ENCODE data around the gene ATOH8. TPM values are rescaled to one million over a fixed set of nuclear protein-coding genes. Genes with fewer than 3 reads are reported as not detected.

The ATOH8 gene
- polyA plus RNA-seq, 6 donors from 2014 or later = not detected

DNA sequence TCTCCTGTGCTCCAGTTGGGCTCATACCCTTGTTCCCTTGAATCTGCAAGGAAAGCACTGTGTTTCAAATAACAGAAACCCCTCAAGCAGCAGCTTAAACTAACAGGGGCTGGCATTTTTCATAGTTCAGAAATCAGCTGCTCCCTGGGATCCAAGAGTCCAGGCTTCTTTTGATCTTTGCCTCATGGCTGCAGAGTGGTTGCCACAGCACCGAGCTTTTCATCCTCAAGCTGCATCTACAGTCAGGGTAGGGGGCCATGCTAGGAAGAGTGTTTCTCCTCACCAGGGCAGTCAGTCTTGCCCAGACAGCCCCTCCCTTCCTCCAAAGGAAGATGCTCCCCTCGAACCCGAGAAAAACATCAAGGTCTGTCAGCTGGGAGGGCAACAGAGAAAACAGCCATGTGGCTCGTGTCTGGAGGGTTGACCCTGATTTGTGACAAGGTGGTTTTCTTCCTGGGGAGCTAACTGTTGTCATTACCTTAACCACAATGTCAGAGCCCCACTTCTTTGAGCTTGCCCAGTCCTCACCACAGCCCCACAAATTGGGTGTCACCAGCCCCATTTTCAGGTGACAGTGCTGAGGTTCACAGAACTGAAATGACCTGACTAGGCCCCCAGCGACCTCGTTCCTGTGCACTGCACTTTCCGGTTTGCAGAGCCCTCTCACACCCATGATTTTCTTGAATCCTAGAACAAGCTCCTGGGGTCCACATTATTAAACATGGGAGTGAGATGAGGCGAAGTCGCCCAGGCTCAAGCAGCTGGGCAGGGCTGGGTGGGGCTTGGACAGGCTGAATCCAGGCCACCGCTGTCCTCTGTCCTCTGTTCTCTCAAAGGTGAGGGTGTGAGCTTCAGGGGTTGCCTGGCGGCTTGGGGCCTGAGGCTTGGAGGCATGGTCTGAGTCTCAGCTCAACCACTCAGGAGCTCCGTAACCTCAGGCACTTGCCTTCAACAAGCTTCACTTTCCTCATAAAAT, 21.9 kb downstream of the ATOH8 start:
- no peaks in the 10 kb centered on the region for H3K36me3 Mint-ChIP-seq
- ATAC-seq (ENCODE audit: low read depth in 2 of 2) (no peak), DNase-seq (no peak)
- no peaks in the 10 kb centered on the region for H3K4me1 Mint-ChIP-seq
- no peak overlapping the region for H3K4me3 Mint-ChIP-seq
- H3K27me3 Mint-ChIP-seq = peaks cover 29 to 51% (median 45%) of the 10 kb centered on the region in 3 donors
- peaks cover 0 to 2% (median 0%) of the 10 kb centered on the region in 7 donors for H3K9me3 Mint-ChIP-seq
- H3K27ac Mint-ChIP-seq = no peak overlapping the region

DNA sequence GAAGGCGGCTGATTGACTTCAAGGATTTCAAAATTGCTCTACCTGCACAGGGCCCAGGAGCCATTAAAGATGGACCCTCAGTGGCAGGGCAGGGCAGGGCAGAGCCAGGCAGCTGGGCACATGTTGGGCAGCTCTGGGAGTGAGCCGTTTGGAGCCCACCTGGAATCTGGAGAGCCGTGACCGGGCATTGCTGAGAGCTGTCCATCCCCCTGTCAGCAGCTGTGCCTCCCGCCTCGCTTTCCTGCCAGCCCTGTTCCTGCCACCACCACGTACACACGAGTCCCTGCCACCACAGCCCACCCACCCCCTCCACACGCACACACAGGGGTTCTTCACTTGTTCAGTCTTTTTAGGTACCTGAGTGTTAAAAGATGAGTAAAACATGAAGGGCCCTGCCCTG, 22.9 kb downstream of the ATOH8 start:
- no peak for ATAC-seq (ENCODE audit: low read depth in 2 of 2)
- no peaks in the 10 kb centered on the region for H3K36me3 Mint-ChIP-seq
- H3K27ac Mint-ChIP-seq = no peak overlapping the region
- H3K9me3 Mint-ChIP-seq = peaks cover 0 to 2% (median 0%) of the 10 kb centered on the region in 7 donors
- no peaks in the 10 kb centered on the region for H3K4me1 Mint-ChIP-seq
- peaks cover 20 to 41% (median 35%) of the 10 kb centered on the region in 3 donors for H3K27me3 Mint-ChIP-seq
- DNase-seq = no peak
- no peak overlapping the region for H3K4me3 Mint-ChIP-seq

DNA sequence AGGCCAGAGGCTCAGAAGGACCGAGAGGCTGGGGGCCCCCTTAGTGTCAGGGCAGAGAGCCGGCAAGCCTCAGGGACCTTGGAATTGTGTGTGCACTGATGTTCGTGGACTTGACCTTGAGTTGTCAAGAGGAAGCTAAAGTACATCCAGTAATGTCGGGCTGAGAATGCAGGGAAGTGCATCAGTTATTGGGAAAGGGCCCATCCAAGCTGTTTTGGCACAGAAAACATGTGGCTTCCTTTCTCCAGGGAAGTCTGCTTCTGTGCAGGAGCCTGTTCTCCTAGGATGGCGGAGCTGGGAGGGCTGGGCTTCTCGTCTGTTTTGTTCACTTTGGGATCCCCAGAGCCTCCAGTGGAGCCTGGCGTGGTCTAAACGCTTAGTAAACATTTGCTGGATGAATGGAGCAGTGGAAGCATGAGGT, 23.7 kb downstream of the ATOH8 start:
- Mint-ChIP-seq H3K9me3 (peaks cover 0 to 2% (median 0%) of the 10 kb centered on the region in 7 donors), H3K4me1 (no peaks in the 10 kb centered on the region), H3K27me3 (peaks cover 18 to 37% (median 31%) of the 10 kb centered on the region in 3 donors), H3K4me3 (peak overlapping the region in 1 of 8 donors; percentile 45), H3K36me3 (no peaks in the 10 kb centered on the region), H3K27ac (no peak overlapping the region)
- no peak for DNase-seq
- no peak for ATAC-seq (ENCODE audit: low read depth in 2 of 2)

DNA sequence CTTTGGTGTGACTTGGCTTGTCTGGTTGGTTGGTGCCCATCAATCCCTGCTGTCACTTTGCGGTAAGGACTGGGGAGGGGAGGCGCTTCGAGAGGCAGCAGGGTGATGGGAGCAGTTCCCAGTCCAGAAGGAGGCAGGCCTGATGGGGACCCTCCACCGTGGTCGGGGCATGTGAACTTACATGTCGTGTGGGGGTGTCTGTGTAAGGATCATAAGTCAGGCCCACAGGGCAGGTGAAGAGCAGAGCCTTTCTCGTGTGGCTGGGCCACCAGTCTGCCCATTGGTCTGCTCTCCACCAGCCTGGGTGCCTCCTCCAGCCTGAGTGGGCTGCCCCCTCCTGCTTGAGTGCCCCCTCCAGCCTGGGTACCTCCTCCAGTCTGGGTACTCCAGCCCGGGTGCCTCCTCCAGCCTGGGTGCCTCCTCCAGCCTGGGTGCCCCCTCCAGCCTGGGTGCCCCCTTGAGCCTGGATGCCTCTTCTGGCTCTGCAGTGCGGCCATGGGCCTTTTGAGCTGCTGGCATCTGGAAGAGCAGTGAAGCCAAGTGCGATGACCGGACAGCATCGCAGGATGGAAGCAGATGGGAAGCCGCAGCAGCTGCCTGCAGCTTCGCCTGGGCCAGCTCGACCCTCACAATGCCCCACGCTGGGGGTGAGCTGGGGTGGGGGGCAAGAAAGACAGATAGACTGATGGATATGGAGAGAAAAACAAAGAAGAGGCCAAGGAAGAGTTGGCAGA, 25.0 kb downstream of the ATOH8 start:
- ATAC-seq (ENCODE audit: low read depth in 2 of 2) (no peak), DNase-seq (no peak)
- Mint-ChIP-seq H3K27me3 (peaks cover 12 to 23% (median 17%) of the 10 kb centered on the region in 3 donors), H3K27ac (peak overlapping the region in 1 of 6 donors; percentile 43), H3K4me1 (no peaks in the 10 kb centered on the region), H3K9me3 (peaks cover 0 to 2% (median 0%) of the 10 kb centered on the region in 7 donors), H3K36me3 (no peaks in the 10 kb centered on the region), H3K4me3 (no peak overlapping the region)

DNA sequence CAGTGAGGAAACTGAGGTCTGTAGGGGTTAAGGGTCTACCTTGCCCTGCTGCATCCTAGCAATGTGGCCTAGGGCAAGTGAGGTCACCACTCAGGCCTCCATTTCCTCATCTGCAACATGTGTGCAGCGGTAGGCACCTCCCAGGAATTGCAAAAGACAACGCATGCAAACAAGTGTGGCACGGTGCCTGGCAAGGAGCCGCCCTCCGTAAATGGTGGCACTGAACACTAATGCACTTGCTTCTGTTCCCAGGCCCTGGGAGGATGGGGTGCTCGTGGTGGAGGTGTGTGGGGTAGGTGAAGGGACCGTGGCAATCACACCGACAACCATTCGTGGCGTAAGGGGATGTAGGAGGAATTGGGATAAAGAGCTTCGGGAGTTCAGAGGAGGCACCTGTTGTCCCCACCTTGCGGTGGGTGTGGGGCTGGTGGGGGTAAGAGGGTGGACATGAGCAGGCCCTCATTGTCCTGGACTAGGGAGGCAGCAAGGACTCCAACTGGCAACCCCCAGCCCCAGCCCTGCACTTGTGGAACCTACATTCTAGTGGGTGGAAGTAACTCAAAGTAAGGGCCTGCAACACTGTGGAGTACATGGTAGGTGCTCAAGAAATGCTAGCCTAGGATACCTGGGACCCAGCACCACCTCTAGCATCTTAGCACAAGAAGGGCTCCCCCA, 26.0 kb downstream of the ATOH8 start:
- Mint-ChIP-seq H3K27ac (peak overlapping the region in 1 of 6 donors; percentile 91), H3K9me3 (peaks cover 0 to 2% (median 0%) of the 10 kb centered on the region in 7 donors), H3K27me3 (peaks cover 6 to 17% (median 7%) of the 10 kb centered on the region in 3 donors), H3K36me3 (no peaks in the 10 kb centered on the region), H3K4me1 (no peaks in the 10 kb centered on the region), H3K4me3 (no peak overlapping the region)
- DNase-seq (no peak), ATAC-seq (ENCODE audit: low read depth in 2 of 2) (no peak)

DNA sequence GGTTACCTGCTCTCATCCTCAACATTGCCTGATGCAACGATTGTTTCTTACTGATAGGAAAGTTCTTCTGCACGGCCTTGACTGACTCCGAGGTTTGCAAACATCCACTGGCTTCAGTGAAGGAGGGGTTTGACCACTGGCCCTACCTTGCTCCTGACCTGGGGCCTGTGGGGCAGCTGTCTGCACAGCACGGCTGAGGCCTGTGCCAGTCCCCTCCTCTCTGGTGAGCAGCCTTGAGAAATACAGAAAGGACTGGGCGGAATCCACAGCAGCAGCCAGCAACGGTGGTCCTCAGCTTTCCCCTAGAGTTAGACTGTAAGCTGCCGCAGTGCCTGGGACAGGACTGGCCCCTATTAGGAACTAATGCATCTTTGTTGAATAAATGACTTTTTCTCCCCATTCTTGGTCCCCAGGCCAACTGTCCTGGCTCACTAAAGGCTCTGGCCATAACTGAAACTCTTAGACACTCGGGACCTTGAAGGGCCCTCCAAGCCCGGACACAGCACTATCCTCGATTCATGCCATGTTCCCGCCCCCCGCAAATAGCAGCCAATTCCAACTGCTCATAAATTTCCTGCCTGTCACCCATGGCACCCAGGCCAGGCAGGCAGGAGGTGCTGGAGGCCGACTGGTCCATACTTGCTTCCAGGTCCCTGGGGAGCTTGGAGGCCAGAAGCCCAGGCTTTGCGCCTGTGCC, 26.7 kb downstream of the ATOH8 start:
- Mint-ChIP-seq H3K9me3 (peaks cover 0 to under 1% (median 0%) of the 10 kb centered on the region in 7 donors), H3K4me3 (no peak overlapping the region), H3K4me1 (peaks cover 2 to 6% (median 4%) of the 10 kb centered on the region in 3 donors), H3K36me3 (no peaks in the 10 kb centered on the region), H3K27me3 (peaks cover 5 to 20% (median 11%) of the 10 kb centered on the region in 3 donors), H3K27ac (no peak overlapping the region)
- DNase-seq (no peak), ATAC-seq (ENCODE audit: low read depth in 2 of 2) (no peak)

DNA sequence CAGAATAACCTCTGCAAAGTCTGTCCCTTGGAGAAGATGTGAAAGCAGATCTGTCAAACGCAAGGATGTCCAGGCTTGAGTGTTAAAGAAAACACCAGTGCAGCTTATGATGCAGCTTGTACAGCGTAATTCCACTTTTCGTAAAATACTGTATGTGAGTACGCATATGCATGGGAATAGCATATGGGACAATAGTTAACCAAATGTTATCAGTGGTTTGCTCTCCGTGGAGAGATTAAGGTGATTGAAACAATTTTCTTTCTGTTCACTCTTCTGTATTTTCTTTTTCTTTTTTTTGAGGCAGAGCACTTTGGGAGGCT, 27.2 kb downstream of the ATOH8 start:
- ATAC-seq (ENCODE audit: low read depth in 2 of 2) = no peak
- H3K4me3 Mint-ChIP-seq = no peak overlapping the region
- peaks cover 4 to 11% (median 7%) of the 10 kb centered on the region in 3 donors for H3K4me1 Mint-ChIP-seq
- no peaks in the 10 kb centered on the region for H3K9me3 Mint-ChIP-seq
- no peak overlapping the region for H3K27ac Mint-ChIP-seq
- DNase-seq = no peak
- H3K36me3 Mint-ChIP-seq = no peaks in the 10 kb centered on the region
- peaks cover 5 to 22% (median 16%) of the 10 kb centered on the region in 3 donors for H3K27me3 Mint-ChIP-seq

DNA sequence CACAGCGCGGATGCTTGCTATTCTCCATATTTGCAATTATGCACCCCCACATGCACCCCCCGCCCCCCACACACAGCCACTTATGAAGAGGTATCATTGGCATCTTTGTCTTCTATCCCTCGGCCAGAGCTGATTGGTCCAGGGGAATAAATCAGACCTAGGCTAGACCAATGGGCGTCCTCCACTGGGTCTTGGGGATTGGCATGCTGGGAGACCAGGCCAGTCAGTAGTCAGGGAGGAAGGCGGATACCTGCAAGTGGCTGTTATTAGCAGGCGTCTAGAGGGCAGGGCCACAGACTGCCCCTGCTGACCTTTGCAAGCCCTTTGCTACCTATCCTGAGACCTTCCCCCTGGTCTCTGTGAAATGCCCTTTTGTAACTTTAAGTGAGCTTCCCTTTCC, 30.0 kb downstream of the ATOH8 start:
- Mint-ChIP-seq H3K36me3 (no peaks in the 10 kb centered on the region), H3K27me3 (peaks cover 0 to 34% (median 14%) of the 10 kb centered on the region in 3 donors), H3K4me1 (peaks cover 4 to 13% (median 8%) of the 10 kb centered on the region in 3 donors), H3K27ac (no peak overlapping the region), H3K9me3 (no peaks in the 10 kb centered on the region), H3K4me3 (no peak overlapping the region)
- no peak for DNase-seq
- ATAC-seq (ENCODE audit: low read depth in 2 of 2) = no peak

DNA sequence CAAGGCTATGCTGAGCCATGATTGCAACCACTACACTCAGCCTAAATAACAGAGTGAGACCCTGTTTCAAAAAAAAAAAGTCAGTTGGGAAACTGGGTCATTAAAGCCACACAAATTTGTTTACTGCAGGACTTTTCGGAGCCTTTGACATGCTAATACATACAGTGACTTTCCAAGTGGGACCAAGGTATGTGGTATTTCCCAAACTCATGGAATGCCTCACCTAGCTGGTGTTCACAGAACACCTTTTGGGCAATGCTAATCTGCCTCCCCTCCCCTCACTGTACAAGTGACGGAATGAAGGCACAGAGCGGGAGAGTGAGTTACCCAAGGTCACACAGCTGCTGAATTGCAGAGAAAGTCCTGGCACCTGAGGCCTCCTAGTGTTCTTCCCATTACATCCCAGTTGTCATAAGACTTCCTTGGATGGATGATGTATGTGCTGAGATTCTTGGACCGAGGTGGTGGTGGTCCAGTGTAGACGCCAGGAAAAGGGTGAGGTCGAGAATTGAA, 30.7 kb downstream of the ATOH8 start:
- H3K27ac Mint-ChIP-seq = peak overlapping the region in 2 of 6 donors; percentile 44 to 53
- peaks cover 4 to 13% (median 8%) of the 10 kb centered on the region in 3 donors for H3K4me1 Mint-ChIP-seq
- no peak for ATAC-seq (ENCODE audit: low read depth in 2 of 2)
- peaks cover 5 to 40% (median 14%) of the 10 kb centered on the region in 3 donors for H3K27me3 Mint-ChIP-seq
- DNase-seq = no peak
- H3K4me3 Mint-ChIP-seq = no peak overlapping the region
- H3K9me3 Mint-ChIP-seq = no peaks in the 10 kb centered on the region
- H3K36me3 Mint-ChIP-seq = no peaks in the 10 kb centered on the region

DNA sequence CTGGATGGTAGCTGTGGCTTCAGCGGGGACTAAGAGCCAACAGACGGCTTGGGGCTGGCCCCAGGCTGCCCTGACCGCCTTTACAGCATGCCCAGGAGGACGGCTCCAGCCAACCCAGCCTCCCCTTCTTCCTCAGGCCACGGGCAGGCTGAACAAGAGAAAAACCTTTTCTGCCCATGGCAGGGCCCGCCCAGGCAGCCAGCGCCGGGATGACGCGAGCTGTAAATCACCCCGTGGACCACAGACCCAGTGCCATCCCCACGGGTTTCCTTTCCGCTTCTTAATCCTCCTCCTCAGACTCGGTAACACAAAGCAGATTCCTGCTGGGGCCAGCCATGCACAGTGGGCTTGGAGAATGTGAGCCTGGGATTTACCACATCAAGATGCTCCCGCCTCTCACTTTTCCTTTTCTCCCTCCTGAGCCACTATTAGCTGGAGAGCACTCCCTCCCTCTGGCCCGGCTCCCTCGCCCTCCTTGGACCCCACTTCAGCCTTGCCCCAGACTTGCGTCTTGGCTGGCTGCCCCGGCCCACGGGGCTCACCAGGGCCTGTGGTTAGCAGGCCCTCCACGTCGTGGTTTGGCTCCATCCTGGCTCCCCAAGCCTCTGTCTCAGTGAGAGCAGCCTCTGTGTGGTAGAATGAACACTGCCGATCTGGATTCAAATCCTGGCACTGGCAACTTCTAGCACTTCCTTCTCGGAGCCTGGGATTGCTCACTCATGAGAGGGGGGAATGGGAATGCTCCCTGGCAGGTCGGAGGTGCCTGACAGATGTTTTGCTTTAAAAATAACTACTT, 31.4 kb downstream of the ATOH8 start:
- ATAC-seq (ENCODE audit: low read depth in 2 of 2) (peak; percentile 65 to 73), DNase-seq (no peak)
- H3K4me3 Mint-ChIP-seq = peak overlapping the region in 1 of 8 donors; percentile 45

DNA sequence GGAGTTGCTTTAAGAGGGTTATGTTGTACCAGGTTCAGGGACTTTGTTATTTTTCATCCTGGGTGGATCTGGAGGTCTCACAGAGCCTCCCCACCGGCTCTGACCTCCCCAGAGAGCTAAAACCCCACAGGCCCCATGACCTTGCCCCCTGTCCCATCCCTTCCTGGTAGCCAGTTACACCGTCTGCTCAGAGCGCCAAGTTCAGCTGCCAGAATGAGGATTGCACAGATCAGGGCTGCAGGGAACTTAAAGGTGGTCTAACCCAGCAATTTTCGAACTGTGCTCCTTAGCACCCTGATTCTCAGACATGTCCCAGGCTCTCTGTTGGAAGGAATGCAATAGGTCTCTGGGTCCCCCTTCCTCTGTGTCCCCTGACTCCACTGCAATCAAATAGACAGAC, 32.1 kb downstream of the ATOH8 start:
- H3K4me3 Mint-ChIP-seq = no peak overlapping the region
- H3K27ac Mint-ChIP-seq = peak overlapping the region in 1 of 6 donors; percentile 63
- DNase-seq (no peak), ATAC-seq (ENCODE audit: low read depth in 2 of 2) (no peak)
- H3K4me1 Mint-ChIP-seq = peaks cover 4 to 13% (median 8%) of the 10 kb centered on the region in 3 donors
- H3K36me3 Mint-ChIP-seq = no peaks in the 10 kb centered on the region
- peaks cover 5 to 40% (median 18%) of the 10 kb centered on the region in 3 donors for H3K27me3 Mint-ChIP-seq
- no peaks in the 10 kb centered on the region for H3K9me3 Mint-ChIP-seq

More for the DNA sequence above, 31.4 kb downstream of the ATOH8 start:
- peaks cover 4 to 13% (median 8%) of the 10 kb centered on the region in 3 donors for H3K4me1 Mint-ChIP-seq
- H3K27ac Mint-ChIP-seq = peak overlapping the region in 1 of 6 donors; percentile 71
- peaks cover 5 to 40% (median 14%) of the 10 kb centered on the region in 3 donors for H3K27me3 Mint-ChIP-seq
- H3K9me3 Mint-ChIP-seq = no peaks in the 10 kb centered on the region
- no peaks in the 10 kb centered on the region for H3K36me3 Mint-ChIP-seq

DNA sequence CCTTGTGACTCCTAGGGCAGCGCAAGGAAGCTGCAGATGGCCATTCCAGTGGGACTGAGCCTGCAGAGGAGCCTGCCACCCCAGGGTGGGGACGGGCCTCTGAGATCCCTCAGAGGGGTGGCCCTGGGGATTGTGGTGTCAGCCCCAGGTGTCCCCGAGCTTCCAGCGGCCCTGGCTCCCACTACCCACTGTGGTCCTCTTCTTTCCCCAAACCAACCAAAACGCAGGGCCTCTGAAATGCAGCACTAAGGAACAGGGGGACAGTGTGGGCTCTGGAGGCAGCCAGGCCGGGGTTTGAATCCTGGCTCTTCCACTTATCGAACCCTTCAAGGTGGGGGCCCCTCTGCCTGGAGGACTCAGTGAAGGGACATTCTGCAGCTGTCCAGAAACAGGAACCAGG, 32.7 kb downstream of the ATOH8 start:
- DNase-seq (no peak), ATAC-seq (ENCODE audit: low read depth in 2 of 2) (no peak)
- peaks cover 5 to 40% (median 24%) of the 10 kb centered on the region in 3 donors for H3K27me3 Mint-ChIP-seq
- H3K4me1 Mint-ChIP-seq = peaks cover 4 to 13% (median 8%) of the 10 kb centered on the region in 3 donors
- H3K36me3 Mint-ChIP-seq = no peaks in the 10 kb centered on the region
- no peak overlapping the region for H3K4me3 Mint-ChIP-seq
- no peak overlapping the region for H3K27ac Mint-ChIP-seq
- H3K9me3 Mint-ChIP-seq = no peaks in the 10 kb centered on the region
